GM12878 (cell line): ENCODE data around the gene DDIT3. TPM values are rescaled to one million over a fixed set of nuclear protein-coding genes. Genes with fewer than 3 reads are reported as not detected.

Experiments used
- ATAC-seq: fragments of 200-7000 bp; cut with Tn5 transposase; 3 replicates; pipeline ENCODE4 v1.9.1; 2020; ENCODE audit warnings: mild to moderate bottlenecking, moderate library complexity
- BruUV-seq: library from RNA; stranded (reverse); fragments of 400-500 nt; replicated peaks from 2 replicates; lab custom pipeline; 2021; lab: Mats Ljungman, UMichigan
- CTCF ChIA-PET: fragments of 300-600 bp; sonication (Branson Sonifier 250); formaldehyde crosslinking; extraction: SDS; loops from one replicate; lab custom pipeline; 2021; ENCODE audit warnings: inconsistent platforms; lab: Yijun Ruan, JAX
- POLR2A ChIA-PET: fragments of 350-600 bp; formaldehyde crosslinking; extraction: SDS; loops from one replicate; lab custom pipeline; 2021; ENCODE audit warnings: inconsistent platforms; lab: Charles Lee
- RAD21 ChIA-PET: fragments of 300-600 bp; sonication (Branson Sonifier 250); formaldehyde crosslinking; loops from one replicate; lab custom pipeline; 2023; ENCODE audit warnings: antibody characterized with exemption; ENCODE audit not compliant: unreplicated experiment; lab: Charles Lee
- SMC1A ChIA-PET: fragments of 300-600 bp; sonication (Branson Sonifier 250); formaldehyde crosslinking; loops from one replicate; lab custom pipeline; 2023; ENCODE audit not compliant: unreplicated experiment, uncharacterized antibody; lab: Charles Lee
- DNase-seq: peaks from one replicate; pipeline ENCODE4 v3.0.0-alpha.2; 2011; ENCODE audit warnings: low read depth, low spot score
- FAIRE-seq: peaks from 3 replicates; lab custom pipeline; 2011; peaks lifted over from hg19 to GRCh38; lab: Jason Lieb, UNC
- H2AFZ ChIP-seq: 2 replicates; pipeline ENCODE4 v1.6.0; 2011; ENCODE audit warnings: low read depth, low read length, control low read depth; ENCODE audit not compliant: control insufficient read depth
- H3K27ac ChIP-seq: 2 replicates; pipeline ENCODE4 v1.5.1; 2011; ENCODE audit warnings: control low read depth; ENCODE audit not compliant: control insufficient read depth, insufficient read depth
- H3K27me3 ChIP-seq, 2 experiments: replicated peaks in 1 of 2; 2 replicates each; pipeline versions ENCODE4 v1.6.0 to v1.6.1; 2011; ENCODE audit warnings: low read length in 1 of 2; ENCODE audit not compliant: control insufficient read depth in 2 of 2, insufficient read depth in 2 of 2
- H3K36me3 ChIP-seq, 2 experiments: 2 replicates each; pipeline ENCODE4 v1.5.1; 2011; ENCODE audit warnings: low read length in 1 of 2; ENCODE audit not compliant: control insufficient read depth in 2 of 2, insufficient read depth in 2 of 2
- H3K4me1 ChIP-seq: 2 replicates; pipeline ENCODE4 v1.6.1; 2011; ENCODE audit warnings: mild to moderate bottlenecking, low read length, moderate library complexity, mixed read lengths; ENCODE audit not compliant: control insufficient read depth, insufficient read depth
- H3K4me2 ChIP-seq: 2 replicates; pipeline ENCODE4 v1.6.0; 2011; ENCODE audit warnings: control low read depth; ENCODE audit not compliant: control insufficient read depth, insufficient read depth
- H3K4me3 ChIP-seq: fragments of 200-600 bp; sonication (generic); 2 replicates; pipeline ENCODE4 v1.5.1; 2016
- H3K79me2 ChIP-seq: 2 replicates; pipeline ENCODE4 v1.6.0; 2011; ENCODE audit warnings: low read length; ENCODE audit not compliant: control insufficient read depth, insufficient read depth
- H3K9ac ChIP-seq: 2 replicates; pipeline ENCODE4 v1.8.0; 2011; ENCODE audit warnings: low read length, control low read depth, mixed read lengths; ENCODE audit not compliant: control insufficient read depth, insufficient read depth
- H3K9me3 ChIP-seq: replicated peaks from 3 replicates; pipeline ENCODE4 v1.5.1; 2011; ENCODE audit warnings: mild to moderate bottlenecking, low read length; ENCODE audit not compliant: control insufficient read depth, insufficient read depth
- H4K20me1 ChIP-seq: 2 replicates; pipeline ENCODE4 v1.6.0; 2011; ENCODE audit not compliant: control insufficient read depth, insufficient read depth
- BCL3 ChIP-seq: IDR thresholded peaks from 2 replicates; pipeline ENCODE4 v1.6.1; 2011; ENCODE audit warnings: borderline replicate concordance, low read depth, mild to moderate bottlenecking, moderate library complexity, low read length; ENCODE audit not compliant: insufficient read depth, poor library complexity, severe bottlenecking
- CBX5 ChIP-seq: sonication (generic); IDR thresholded peaks from 2 replicates; pipeline ENCODE4 v1.6.1; 2016; ENCODE audit warnings: low read depth, moderate library complexity, mild to moderate bottlenecking, inconsistent platforms
- CHD4 ChIP-seq: fragments of 200-600 bp; sonication (generic); IDR thresholded peaks from 2 replicates; pipeline ENCODE4 v1.6.1; 2016; ENCODE audit warnings: mild to moderate bottlenecking
- GATAD2B ChIP-seq: fragments of 450-650 bp; conservative IDR thresholded peaks from 2 replicates; pipeline ENCODE4 v1.6.1; 2017; ENCODE audit warnings: low read depth, mild to moderate bottlenecking, moderate library complexity
- HSF1 ChIP-seq: fragments of 150-350 bp; IDR thresholded peaks from 2 replicates; pipeline ENCODE4 v1.6.1; 2014; ENCODE audit warnings: mild to moderate bottlenecking, low read depth, low read length
- IRF4 ChIP-seq: IDR thresholded peaks from 2 replicates; pipeline ENCODE4 v1.6.1; 2011; ENCODE audit warnings: low read depth, low read length
- JUND ChIP-seq: IDR thresholded peaks from 2 replicates; pipeline ENCODE4 v1.6.1; 2012; ENCODE audit warnings: low read depth, mild to moderate bottlenecking, low read length, improper control_type of control experiment, moderate library complexity
- LARP7 ChIP-seq: fragments of 450-650 bp; IDR thresholded peaks from 2 replicates; pipeline ENCODE4 v1.6.1; 2017; ENCODE audit warnings: mild to moderate bottlenecking
- PBX3 ChIP-seq: IDR thresholded peaks from 2 replicates; pipeline ENCODE4 v1.6.1; 2011; ENCODE audit warnings: mild to moderate bottlenecking, low read depth, low read length, moderate library complexity; ENCODE audit not compliant: insufficient replicate concordance
- POU2F2 ChIP-seq: IDR thresholded peaks from 3 replicates; pipeline ENCODE4 v1.6.1; 2011; ENCODE audit warnings: low read depth, mild to moderate bottlenecking, low read length, borderline replicate concordance
- PRDM15 ChIP-seq: fragments of 450-650 bp; formaldehyde crosslinking; IDR thresholded peaks from 2 replicates; pipeline ENCODE4 v1.4.0; 2020; ENCODE audit warnings: mild to moderate bottlenecking, moderate library complexity
- RUNX3 ChIP-seq: IDR thresholded peaks from 2 replicates; pipeline ENCODE4 v1.6.1; 2012; ENCODE audit warnings: low read length, inconsistent platforms
- SUZ12 ChIP-seq: fragments of 200-600 bp; sonication (generic); IDR thresholded peaks from one replicate; pipeline ENCODE4 v1.6.1; 2018; ENCODE audit warnings: antibody characterized with exemption, mild to moderate bottlenecking; ENCODE audit not compliant: unreplicated experiment
- ZBED1 ChIP-seq: IDR thresholded peaks from 2 replicates; pipeline ENCODE4 v1.6.1; 2016; ENCODE audit warnings: borderline replicate concordance
- WGBS: methylation state at CpG from one replicate; pipeline ENCODE4 v1.1.6; 2016; ENCODE audit warnings: low lambda C conversion rate; ENCODE audit not compliant: insufficient replicate concordance, insufficient coverage; ENCODE audit errors: missing lambda C conversion rate; 5-methylcytosine and 5-hydroxymethylcytosine counted together
- in situ Hi-C: fragments of 300-500 bp; cut with MboI; formaldehyde crosslinking; loops from 9 replicates; pipeline ENCODE4 v1.14.3; 2018; ENCODE audit warnings: mixed read lengths
- intact Hi-C: fragments of 100-400 bp; cut with micrococcal nuclease; formaldehyde crosslinking; loops from one replicate; pipeline ENCODE4 v1.14.2; 2022; ENCODE audit not compliant: unreplicated experiment
- polyA plus RNA-seq, 11 experiments: library from polyadenylated mRNA; depleted of rRNA in 4 of 11; unstranded in 6 of 11; stranded (reverse) in 5 of 11; fragments of >200 nt; fragmentation: Nextera tagmentation in 4 of 11; fragmentation: Illumina TruSeq in 1 of 11; extraction: Ambion mirVana in 4 of 11; extraction: Trizol in 1 of 11; gene quantifications; 1 replicate in 1 of 11; 2 replicates in 10 of 11; pipeline versions ENCODE4 v1.2.1 to v1.2.3, GENCODE V29; 2011 to 2016; ENCODE audit warnings: inconsistent platforms in 2 of 11, missing spikeins in 2 of 11, low read depth in 1 of 11
- total RNA-seq, 4 experiments: library from RNA; depleted of rRNA in 3 of 4; stranded (reverse); fragments of >200 nt in 3 of 4; fragmentation: Illumina TruSeq in 1 of 4; extraction: Trizol in 1 of 4; gene quantifications; 2 replicates each; pipeline versions ENCODE4 v1.2.1 to v1.2.3, GENCODE V29; 2013 to 2021

Gene DDIT3
- total and polyA plus RNA-seq, 10 of the 15 experiments (the other 5 are each of a cell fraction or from before 2014, with no cell fraction given): 9.2 to 28.9 (median 15.5) TPM

GRCh38 chr12:57534991-57535543 lies 14.8 kb upstream of the DDIT3 start:
- POLR2A ChIA-PET: interaction anchor here (1.3 kb wide), 1 partner anchor 12 kb away, joined by 4 read pairs; the partner anchor contains the start of gene DCTN2
- H2AFZ ChIP-seq: no peak overlapping the region
- ATAC-seq (no peak), FAIRE-seq (no peak), DNase-seq (no peak)
- H3K36me3 ChIP-seq: peaks cover 10 to 22% of the 10 kb centered on the region in 2 experiments; a peak in 3 of 4 replicates
- H3K4me1 ChIP-seq: no peaks in the 10 kb centered on the region
- no peak overlapping the region for H3K4me3 ChIP-seq
- H3K9ac ChIP-seq: no peak overlapping the region
- 95% methylated on average over 3 of the region's 3 CpGs for WGBS
- in situ Hi-C loops: no loop called here
- CTCF ChIA-PET: interaction anchor here (1.2 kb wide), 1 partner anchor 80 kb away, joined by 3 read pairs; the partner anchor contains the start of gene INHBE
- H4K20me1 ChIP-seq: no peaks in the 10 kb centered on the region
- H3K27me3 ChIP-seq: no peaks in the 10 kb centered on the region
- H3K4me2 ChIP-seq: no peak overlapping the region
- H3K9me3 ChIP-seq: no peaks in the 10 kb centered on the region
- intact Hi-C loops: no loop called here
- BruUV-seq: no TSS peak
- H3K79me2 ChIP-seq: no peaks in the 10 kb centered on the region
- SMC1A ChIA-PET: no interaction called here
- RAD21 ChIA-PET: no interaction called here
- H3K27ac ChIP-seq: no peak overlapping the region
- TF ChIP-seq IRF4: no peak
- TF ChIP-seq RUNX3: no peak
- no peak for TF ChIP-seq PRDM15 (CRISPR knock-in tag)
- no peak for TF ChIP-seq JUND
- TF ChIP-seq CHD4: no peak
- TF ChIP-seq GATAD2B: no peak
- no peak for TF ChIP-seq CBX5
- no peak for TF ChIP-seq BCL3
- TF ChIP-seq PBX3: no peak
- no peak for TF ChIP-seq SUZ12
- no peak for TF ChIP-seq LARP7
- no peak for TF ChIP-seq HSF1
- TF ChIP-seq ZBED1: no peak
- TF ChIP-seq POU2F2: no peak
